H1 (cell line): Measurements from ENCODE around the gene HMCES. TPM values are rescaled to one million over a fixed set of nuclear protein-coding genes. Genes with fewer than 3 reads are reported as not detected.
A peak's percentile ranks its signal among the peaks of the same experiment; 100 is the strongest.

Experiments
- CTCF ChIA-PET: fragments of 300-600 bp; sonication (Branson Sonifier 250); formaldehyde crosslinking; loops from one replicate; lab custom pipeline; 2021; ENCODE audit not compliant: partially characterized antibody; lab: Charles Lee
- POLR2A ChIA-PET: fragments of 300-600 bp; sonication (Branson Sonifier 250); formaldehyde crosslinking; loops from one replicate; lab custom pipeline; 2021; ENCODE audit warnings: inconsistent platforms; ENCODE audit not compliant: partially characterized antibody; lab: Charles Lee
- DNase-seq, 2 experiments: peaks; one replicate each; pipeline versions ENCODE4 v3.0.0 to v3.0.0-alpha.2; 2010 to 2022; ENCODE audit warnings: low spot score in 2 of 2, low read depth in 1 of 2, mixed read lengths in 1 of 2
- FAIRE-seq: peaks from 2 replicates; lab custom pipeline; 2011; peaks lifted over from hg19 to GRCh38; lab: Jason Lieb, UNC
- H2AFZ ChIP-seq: 2 replicates; pipeline ENCODE4 v1.8.1; 2012; ENCODE audit warnings: low read length, inconsistent platforms
- H2AK5ac ChIP-seq: 2 replicates; pipeline ENCODE4 v1.6.1; 2013; ENCODE audit warnings: low read depth, low read length
- H2BK120ac ChIP-seq: replicated peaks from 2 replicates; pipeline ENCODE3; 2013; ENCODE audit warnings: low read depth, low read length, inconsistent platforms
- H2BK12ac ChIP-seq: 2 replicates; pipeline ENCODE4 v1.6.1; 2013; ENCODE audit warnings: low read depth, low read length
- H2BK15ac ChIP-seq: 2 replicates; pipeline ENCODE4 v1.6.1; 2013; ENCODE audit warnings: low read length
- H2BK20ac ChIP-seq: 2 replicates; pipeline ENCODE4 v1.6.1; 2013; ENCODE audit warnings: low read length
- H2BK5ac ChIP-seq: 2 replicates; pipeline ENCODE4 v1.6.1; 2013; ENCODE audit warnings: low read depth, low read length
- H3K14ac ChIP-seq: 2 replicates; pipeline ENCODE4 v1.6.1; 2013; ENCODE audit warnings: inconsistent platforms; ENCODE audit not compliant: insufficient read length
- H3K18ac ChIP-seq: 2 replicates; pipeline ENCODE4 v1.6.1; 2013; ENCODE audit warnings: low read length; ENCODE audit errors: extremely low read depth
- H3K23ac ChIP-seq: 2 replicates; pipeline ENCODE4 v1.6.1; 2013; ENCODE audit warnings: inconsistent platforms; ENCODE audit not compliant: insufficient read length
- H3K23me2 ChIP-seq: 2 replicates; pipeline ENCODE4 v1.6.1; 2013; ENCODE audit warnings: low read depth, low read length
- H3K27ac ChIP-seq: 2 replicates; pipeline ENCODE4 v1.6.1; 2011; ENCODE audit warnings: low read depth, low read length, inconsistent platforms
- H3K27me3 ChIP-seq, 4 experiments: replicated peaks in 1 of 4; 1 replicate in 1 of 4; 2 replicates in 3 of 4; pipeline versions ENCODE4 v1.6.1 to v1.8.1; 2011 to 2013; ENCODE audit warnings: low read length in 3 of 4, mild to moderate bottlenecking in 3 of 4, inconsistent platforms in 2 of 4, mixed read lengths in 2 of 4, moderate library complexity in 1 of 4; ENCODE audit not compliant: control insufficient read depth in 3 of 4, insufficient read depth in 3 of 4; ENCODE audit errors: extremely low read depth in 1 of 4
- H3K36me3 ChIP-seq, 4 experiments: 2 replicates each; pipeline versions ENCODE4 v1.6.1 to v1.8.1; 2011 to 2013; ENCODE audit warnings: mild to moderate bottlenecking in 4 of 4, low read length in 3 of 4, moderate library complexity in 2 of 4, control low read depth in 1 of 4, inconsistent platforms in 1 of 4; ENCODE audit not compliant: insufficient read depth in 4 of 4, control insufficient read depth in 2 of 4
- H3K4ac ChIP-seq: replicated peaks from 2 replicates; pipeline ENCODE3; 2013; ENCODE audit warnings: low read length, low read depth, mixed read lengths, inconsistent platforms; ENCODE audit not compliant: insufficient read length
- H3K4me1 ChIP-seq, 4 experiments: replicated peaks in 1 of 4; 1 replicate in 1 of 4; 2 replicates in 3 of 4; pipeline versions ENCODE4 v1.6.1 to v1.8.1; 2011 to 2013; ENCODE audit warnings: low read length in 3 of 4, inconsistent platforms in 2 of 4, mixed read lengths in 1 of 4; ENCODE audit not compliant: insufficient read depth in 4 of 4, control insufficient read depth in 3 of 4
- H3K4me2 ChIP-seq, 2 experiments: 2 replicates each; pipeline versions ENCODE4 v1.6.1 to v1.8.1; 2011 to 2013; ENCODE audit warnings: low read depth in 2 of 2, low read length in 2 of 2, control low read depth in 1 of 2, inconsistent platforms in 1 of 2, mild to moderate bottlenecking in 1 of 2; ENCODE audit not compliant: insufficient read depth in 1 of 2
- H3K4me3 ChIP-seq, 4 experiments: fragments of 200-600, 300-600 bp in 1 of 4; sonication (generic), shearing (Covaris generic), sonication (Bioruptor Twin) in 1 of 4; 2 replicates each; pipeline versions ENCODE4 v1.5.1 to v1.8.1; 2011 to 2016; ENCODE audit warnings: low read length in 4 of 4, low read depth in 3 of 4, control low read depth in 2 of 4, inconsistent platforms in 2 of 4, mild to moderate bottlenecking in 2 of 4, mixed read lengths in 1 of 4, moderate library complexity in 1 of 4; ENCODE audit not compliant: insufficient read depth in 2 of 4; ENCODE audit errors: extremely low read depth in 1 of 4
- H3K56ac ChIP-seq: replicated peaks from 2 replicates; pipeline ENCODE3; 2013; ENCODE audit warnings: low read depth, mild to moderate bottlenecking, mixed read lengths, low read length, inconsistent platforms; ENCODE audit not compliant: insufficient read length
- H3K79me1 ChIP-seq: 2 replicates; pipeline ENCODE4 v1.6.1; 2013; ENCODE audit warnings: low read depth, low read length, control low read depth
- H3K79me2 ChIP-seq, 2 experiments: 2 replicates each; pipeline versions ENCODE4 v1.6.1 to v1.8.1; 2012 to 2013; ENCODE audit warnings: low read length in 2 of 2, mild to moderate bottlenecking in 2 of 2, inconsistent platforms in 1 of 2; ENCODE audit not compliant: insufficient read depth in 2 of 2, control insufficient read depth in 1 of 2
- H3K9ac ChIP-seq, 4 experiments: replicated peaks in 1 of 4; 1 replicate in 1 of 4; 2 replicates in 3 of 4; pipeline versions ENCODE4 v1.6.1 to v1.8.1; 2011 to 2013; ENCODE audit warnings: low read depth in 3 of 4, low read length in 3 of 4, control low read depth in 2 of 4, mild to moderate bottlenecking in 2 of 4, moderate library complexity in 2 of 4, inconsistent platforms in 1 of 4; ENCODE audit errors: extremely low read depth in 1 of 4
- H3K9me3 ChIP-seq, 2 experiments: 2 replicates each; pipeline versions ENCODE4 v1.6.1 to v1.8.1; 2012 to 2013; ENCODE audit warnings: mild to moderate bottlenecking in 2 of 2, moderate library complexity in 2 of 2, control low read depth in 1 of 2, inconsistent platforms in 1 of 2, low read depth in 1 of 2, low read length in 1 of 2, mixed read lengths in 1 of 2; ENCODE audit not compliant: insufficient read depth in 2 of 2
- H4K20me1 ChIP-seq, 2 experiments: replicated peaks in 1 of 2; 2 replicates each; pipeline versions ENCODE3 to v1.8.1; 2011 to 2013; ENCODE audit warnings: inconsistent platforms in 2 of 2, low read length in 2 of 2, mild to moderate bottlenecking in 1 of 2; ENCODE audit not compliant: insufficient read depth in 2 of 2, control insufficient read depth in 1 of 2
- H4K5ac ChIP-seq: 2 replicates; pipeline ENCODE4 v1.6.1; 2013; ENCODE audit warnings: low read length, low read depth, mixed read lengths, inconsistent platforms; ENCODE audit not compliant: insufficient read length
- H4K8ac ChIP-seq: 2 replicates; pipeline ENCODE4 v1.8.0; 2013; ENCODE audit warnings: mild to moderate bottlenecking, moderate library complexity, low read length, inconsistent platforms; ENCODE audit not compliant: insufficient read depth; ENCODE audit errors: extremely low read depth
- H4K91ac ChIP-seq: replicated peaks from 2 replicates; pipeline ENCODE3; 2013; ENCODE audit warnings: low read length, mixed read lengths, inconsistent platforms; ENCODE audit not compliant: insufficient read length
- BCL11A ChIP-seq, 2 experiments: IDR thresholded peaks; one replicate each; pipeline ENCODE4 v1.6.1; 2011; ENCODE audit warnings: low read depth in 2 of 2, low read length in 2 of 2, mild to moderate bottlenecking in 2 of 2
- CBX5 ChIP-seq: fragments of 300-800, 300-1000 bp; sonication (generic); IDR thresholded peaks from 2 replicates; pipeline ENCODE4 v1.7.1; 2016; ENCODE audit warnings: antibody characterized with exemption, low read length, low read depth
- CBX8 ChIP-seq: fragments of 300-800, 300-1000 bp; sonication (generic); IDR thresholded peaks from 2 replicates; pipeline ENCODE4 v1.7.1; 2016; ENCODE audit warnings: low read depth, low read length, borderline replicate concordance
- CHD2 ChIP-seq: IDR thresholded peaks from 2 replicates; pipeline ENCODE4 v1.6.1; 2012; ENCODE audit warnings: low read length, improper control_type of control experiment
- HDAC2 ChIP-seq, 2 experiments: fragments of 300-600 bp in 1 of 2; sonication (generic) in 1 of 2; IDR thresholded peaks; 2 replicates each; pipeline ENCODE4 v1.6.1; 2011 to 2012; ENCODE audit warnings: low read depth in 2 of 2, low read length in 2 of 2, mild to moderate bottlenecking in 2 of 2, moderate library complexity in 2 of 2, borderline replicate concordance in 1 of 2, inconsistent platforms in 1 of 2
- JUN ChIP-seq: IDR thresholded peaks from 2 replicates; pipeline ENCODE4 v1.6.1; 2011; ENCODE audit warnings: low read depth, mild to moderate bottlenecking, improper control_type of control experiment, low read length
- POLR2AphosphoS5 ChIP-seq: IDR thresholded peaks from 2 replicates; pipeline ENCODE4 v1.6.1; 2011; ENCODE audit warnings: low read depth, low read length
- POU5F1 ChIP-seq: IDR thresholded peaks from 2 replicates; pipeline ENCODE4 v1.6.1; 2011; ENCODE audit warnings: low read depth, mild to moderate bottlenecking, low read length, moderate library complexity
- SIRT6 ChIP-seq: IDR thresholded peaks from one replicate; pipeline ENCODE4 v1.7.1; 2012; ENCODE audit warnings: low read length, inconsistent platforms
- SUZ12 ChIP-seq: fragments of 200-600 bp; sonication (generic); IDR thresholded peaks from 2 replicates; pipeline ENCODE4 v1.6.1; 2012; ENCODE audit warnings: mild to moderate bottlenecking, inconsistent platforms, low read length, moderate library complexity, mixed read lengths
- WGBS, 2 experiments: shearing (Covaris generic) in 1 of 2; methylation state at CpG; one replicate each; pipeline versions ENCODE4 v1.1.6 to v1.1.7; 2013 to 2015; ENCODE audit warnings: low lambda C conversion rate in 2 of 2, mixed read lengths in 2 of 2, inconsistent platforms in 1 of 2, low coverage in 1 of 2, missing lambda C conversion rate in 1 of 2; ENCODE audit not compliant: insufficient replicate concordance in 2 of 2, insufficient coverage in 1 of 2, insufficient read length in 1 of 2; ENCODE audit errors: extremely low coverage in 1 of 2, missing lambda C conversion rate in 1 of 2; 5-methylcytosine and 5-hydroxymethylcytosine counted together
- polyA plus RNA-seq, 7 experiments: library from polyadenylated mRNA; depleted of rRNA in 3 of 7; stranded (reverse) in 5 of 7; unstranded in 2 of 7; fragments of >200 nt in 5 of 7; fragments of 200-250 nt in 2 of 7; gene quantifications; 1 replicate in 5 of 7; 2 replicates in 1 of 7; 4 replicates in 1 of 7; pipeline versions ENCODE4 v1.2.1 to v1.2.3, GENCODE V29; 2011 to 2013; ENCODE audit warnings: missing spikeins in 2 of 7, mixed read lengths in 2 of 7
- total RNA-seq: library from RNA; stranded (reverse); fragmentation: NEBNext Ultra II Directional; extraction: Animal tissue kit (Norgen Biotek cat#: 25700); gene quantifications from 2 replicates; pipeline ENCODE4 v1.2.1, GENCODE V29; 2021

HMCES gene
- total and polyA plus RNA-seq, 2 of the 8 experiments (the other 6 are each of a cell fraction or from before 2014, with no cell fraction given), result 27.6 to 49.5 TPM

DNA sequence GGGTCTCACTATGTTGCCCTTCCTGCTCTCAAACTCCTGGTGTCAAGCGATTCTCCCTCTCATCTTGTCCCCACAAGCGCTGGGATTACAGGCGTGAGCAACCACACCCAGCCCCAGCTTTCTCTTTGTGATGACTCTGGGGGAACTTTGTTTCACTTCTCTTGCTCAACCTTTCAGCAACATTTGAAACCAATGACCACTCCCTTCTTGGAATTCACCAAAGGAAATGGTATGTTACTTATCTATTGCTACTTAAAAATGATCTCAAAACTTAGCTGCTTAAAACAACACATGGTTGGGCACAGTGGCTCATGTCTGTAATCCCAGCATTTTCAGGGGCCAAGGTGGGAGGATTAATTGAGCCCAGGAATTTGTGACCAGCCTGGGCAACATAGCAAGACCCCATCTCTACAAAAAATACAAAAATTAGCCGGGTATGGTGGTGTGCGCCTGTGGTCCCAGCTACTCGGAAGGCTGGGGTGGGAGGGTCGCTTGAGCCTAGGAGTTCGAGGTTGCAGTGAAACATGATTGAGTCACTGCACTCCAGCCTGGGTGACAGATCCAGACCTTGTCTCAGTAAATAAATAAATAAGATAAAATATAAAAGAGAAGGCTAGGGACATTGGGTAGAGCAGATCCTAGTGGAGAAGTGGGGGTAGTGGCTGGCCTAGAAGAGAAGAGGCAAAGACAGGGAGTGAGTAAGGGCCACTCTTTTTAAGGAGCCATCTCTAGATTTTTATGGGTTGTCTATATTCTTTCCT is 39.5 kb upstream of the HMCES start:
- Histone ChIP-seq H3K4me1 (peaks cover 0 to 5% (median 1%) of the 10 kb centered on the region in 4 experiments; a peak in 4 of 7 replicates), H4K20me1 (no peaks in the 10 kb centered on the region), H3K27me3 (no peaks in the 10 kb centered on the region), H3K79me1 (no peaks in the 10 kb centered on the region), H2BK5ac (no peak overlapping the region), H3K79me2 (no peaks in the 10 kb centered on the region), H3K4me2 (no peak overlapping the region), H3K23ac (no peak overlapping the region), H3K9me3 (no peaks in the 10 kb centered on the region), H3K18ac (no peak overlapping the region), H3K9ac (no peak overlapping the region), H4K8ac (no peak overlapping the region), H2AK5ac (no peak overlapping the region), H3K14ac (no peak overlapping the region), H4K91ac (no peak overlapping the region), H2AFZ (0 out of 2 replicates have a peak overlapping the region, but pooled peaks have one; percentile 64), H4K5ac (no peak overlapping the region), H3K56ac (no peak overlapping the region), H2BK120ac (no peak overlapping the region), H3K36me3 (no peaks in the 10 kb centered on the region), H3K4ac (no peak overlapping the region), H2BK12ac (no peak overlapping the region), H2BK15ac (no peak overlapping the region), H3K23me2 (no peaks in the 10 kb centered on the region), H3K27ac (no peak overlapping the region), H2BK20ac (no peak overlapping the region), H3K4me3 (no peak overlapping the region)
- POLR2A ChIA-PET, result interaction anchor here (1.3 to 4.9 kb wide), 6 partner anchors 9 to 120 kb away, joined by 4 to 26 read pairs (median 7); partner anchors contain the start of genes CNBP and COPG1
- CTCF ChIA-PET, result interaction anchor here (0.9 to 1.9 kb wide), 5 partner anchors 9 to 77 kb away, joined by 3 to 5 read pairs (median 4); no protein-coding TSS in a partner anchor
- no peak for TF ChIP-seq POLR2AphosphoS5
- TF ChIP-seq CHD2, result no peak
- TF ChIP-seq BCL11A (IDR thresholded peaks at IDR 0.05; ENCODE audit: low read depth in 2 of 2, low read length in 2 of 2), result no peak
- TF ChIP-seq HDAC2 (IDR thresholded peaks at IDR 0.05; ENCODE audit: borderline replicate concordance in 1 of 2, low read depth in 2 of 2, low read length in 2 of 2), result no peak
- no peak for TF ChIP-seq JUN
- TF ChIP-seq SIRT6, result no peak
- TF ChIP-seq CBX8, result no peak
- no peak for TF ChIP-seq CBX5
- no peak for TF ChIP-seq POU5F1
- TF ChIP-seq SUZ12, result no peak
- DNase-seq (no peak), FAIRE-seq (no peak)
- WGBS, 2 experiments, result 92% methylated on average over 8 of the region's 8 CpGs; no CpG with 5 or more reads in 1 of the 2 experiments
